ENCODE data around the gene DAGLA. TPM values are rescaled to one million over a fixed set of nuclear protein-coding genes. Genes with fewer than 3 reads are reported as not detected.

The DAGLA gene
- total RNA-seq, 8 experiments from 2014 or later = 2.0 to 5.0 (median 2.6) TPM

- Histone ChIP-seq H3K4me1 (replicated peaks in 1 of 2) (no peaks in the 10 kb centered on the region), H3K27ac (no peak overlapping the region), H3K4me3 (no peak overlapping the region)
- WGBS, 10 experiments = 73% methylated on average over 3 of the region's 15 CpGs; no CpG with 5 or more reads in 9 of the 10 experiments
- no peak for ATAC-seq (replicated peaks in 6 of 8)
- in situ Hi-C loops (cut with MboI; ENCODE audit: low pct_unique_long_range_greater_than_20kb in 2 of 9, low sequenced_read_pairs in 9 of 9, unreplicated experiment in 9 of 9) = loop anchor here in 1 of 9 experiments (25.0 kb wide), 1 partner anchor 277 kb away; no protein-coding TSS in a partner anchor
These were observed 59.2 kb downstream of the DAGLA start for GRCh38 chr11:61739413-61739812.

GRCh38 chr11:61739966-61740365 is 59.8 kb downstream of the DAGLA start:
- no peak overlapping the region for H3K4me3 ChIP-seq
- in situ Hi-C loops (cut with MboI; ENCODE audit: low pct_unique_long_range_greater_than_20kb in 2 of 9, low sequenced_read_pairs in 9 of 9, unreplicated experiment in 9 of 9) = loop anchor here in 1 of 9 experiments (25.0 kb wide), 1 partner anchor 278 kb away; no protein-coding TSS in a partner anchor
- H3K27ac ChIP-seq = no peak overlapping the region
- no peaks in the 10 kb centered on the region for H3K4me1 ChIP-seq (replicated peaks in 1 of 2)
- no peak for ATAC-seq (replicated peaks in 6 of 8)
- WGBS, 10 experiments = 80 to 96% (median 83%) methylated on average over 1 to 4 of the region's 7 CpGs; no CpG with 5 or more reads in 7 of the 10 experiments

- 19 to 90% (median 80%) methylated on average over 1 to 3 of the region's 7 CpGs; no CpG with 5 or more reads in 4 of the 10 experiments for WGBS, 10 experiments
- Histone ChIP-seq H3K4me3 (no peak overlapping the region), H3K4me1 (replicated peaks in 1 of 2) (peaks cover 11 to 15% of the 10 kb centered on the region in 2 donors), H3K27ac (no peak overlapping the region)
- ATAC-seq (replicated peaks in 6 of 8) = peak in 2 of 8 experiments; percentile 52 to 60
- in situ Hi-C loops (cut with MboI; ENCODE audit: low pct_unique_long_range_greater_than_20kb in 2 of 9, low sequenced_read_pairs in 9 of 9, unreplicated experiment in 9 of 9) = loop anchor here in 1 of 9 experiments (25.0 kb wide), 1 partner anchor 280 kb away; no protein-coding TSS in a partner anchor
These were observed 62.2 kb downstream of the DAGLA start for GRCh38 chr11:61742391-61742790.

GRCh38 chr11:61743486-61744095 is 63.4 kb downstream of the DAGLA start:
- Histone ChIP-seq H3K27ac (no peak overlapping the region), H3K4me1 (replicated peaks in 1 of 2) (peaks cover 21 to 27% of the 10 kb centered on the region in 2 donors), H3K4me3 (no peak overlapping the region)
- WGBS, 10 experiments = 91 to 100% methylated on average over 1 to 9 of the region's 42 CpGs; no CpG with 5 or more reads in 8 of the 10 experiments
- ATAC-seq (replicated peaks in 6 of 8) = no peak
- in situ Hi-C loops (cut with MboI; ENCODE audit: low pct_unique_long_range_greater_than_20kb in 2 of 9, low sequenced_read_pairs in 9 of 9, unreplicated experiment in 9 of 9) = loop anchor here in 1 of 9 experiments (25.0 kb wide), 1 partner anchor 281 kb away; no protein-coding TSS in a partner anchor

- Histone ChIP-seq H3K27ac (no peak overlapping the region), H3K4me3 (no peak overlapping the region), H3K4me1 (replicated peaks in 1 of 2) (peaks cover 27 to 33% of the 10 kb centered on the region in 2 donors)
- in situ Hi-C loops (cut with MboI; ENCODE audit: low pct_unique_long_range_greater_than_20kb in 2 of 9, low sequenced_read_pairs in 9 of 9, unreplicated experiment in 9 of 9) = loop anchor here in 1 of 9 experiments (25.0 kb wide), 1 partner anchor 282 kb away; no protein-coding TSS in a partner anchor
- no peak for ATAC-seq (replicated peaks in 6 of 8)
- 60 to 100% (median 100%) methylated on average over 1 to 2 of the region's 20 CpGs; no CpG with 5 or more reads in 5 of the 10 experiments for WGBS, 10 experiments
These were observed 64.0 kb downstream of the DAGLA start for GRCh38 chr11:61744181-61744580.

GRCh38 chr11:61744609-61745156 is 64.5 kb downstream of the DAGLA start:
- no peak for ATAC-seq (replicated peaks in 6 of 8)
- in situ Hi-C loops (cut with MboI; ENCODE audit: low pct_unique_long_range_greater_than_20kb in 2 of 9, low sequenced_read_pairs in 9 of 9, unreplicated experiment in 9 of 9) = loop anchor here in 1 of 9 experiments (25.0 kb wide), 1 partner anchor 282 kb away; no protein-coding TSS in a partner anchor
- H3K4me1 ChIP-seq (replicated peaks in 1 of 2) = peaks cover 32 to 38% of the 10 kb centered on the region in 2 donors
- no peak overlapping the region for H3K27ac ChIP-seq
- 80 to 100% (median 100%) methylated on average over 1 of the region's 10 CpGs; no CpG with 5 or more reads in 7 of the 10 experiments for WGBS, 10 experiments
- no peak overlapping the region for H3K4me3 ChIP-seq

GRCh38 chr11:61745781-61746441 is 65.7 kb downstream of the DAGLA start:
- Histone ChIP-seq H3K4me1 (replicated peaks in 1 of 2) (peaks cover 38 to 45% of the 10 kb centered on the region in 2 donors), H3K4me3 (no peak overlapping the region), H3K27ac (peak overlapping the region in 1 of 2 donors; percentile 71)
- in situ Hi-C loops (cut with MboI; ENCODE audit: low pct_unique_long_range_greater_than_20kb in 2 of 9, low sequenced_read_pairs in 9 of 9, unreplicated experiment in 9 of 9) = loop anchor here in 1 of 9 experiments (25.0 kb wide), 1 partner anchor 284 kb away; no protein-coding TSS in a partner anchor
- peak in 3 of 8 experiments; percentile 19 to 28 (median 25) for ATAC-seq (replicated peaks in 6 of 8)
- WGBS, 10 experiments = 19 to 83% (median 40%) methylated on average over 1 to 6 of the region's 15 CpGs; no CpG with 5 or more reads in 6 of the 10 experiments

- H3K4me3 ChIP-seq = no peak overlapping the region
- in situ Hi-C loops (cut with MboI; ENCODE audit: low pct_unique_long_range_greater_than_20kb in 2 of 9, low sequenced_read_pairs in 9 of 9, unreplicated experiment in 9 of 9) = loop anchor here in 1 of 9 experiments (25.0 kb wide), 1 partner anchor 284 kb away; no protein-coding TSS in a partner anchor
- WGBS, 10 experiments = 80 to 84% (median 83%) methylated on average over 1 to 9 of the region's 19 CpGs; no CpG with 5 or more reads in 7 of the 10 experiments
- peaks cover 38 to 45% of the 10 kb centered on the region in 2 donors for H3K4me1 ChIP-seq (replicated peaks in 1 of 2)
- no peak for ATAC-seq (replicated peaks in 6 of 8)
- H3K27ac ChIP-seq = peak overlapping the region in 1 of 2 donors; percentile 71
These were observed 66.4 kb downstream of the DAGLA start for GRCh38 chr11:61746442-61747191.

GRCh38 chr11:61747192-61747966 is 67.2 kb downstream of the DAGLA start:
- peaks cover 38 to 45% of the 10 kb centered on the region in 2 donors for H3K4me1 ChIP-seq (replicated peaks in 1 of 2)
- ATAC-seq (replicated peaks in 6 of 8) = peak; percentile 48 to 81 (median 67)
- no peak overlapping the region for H3K27ac ChIP-seq
- WGBS, 10 experiments = 0 to 100% (median 71%) methylated on average over 1 to 6 of the region's 19 CpGs; no CpG with 5 or more reads in 3 of the 10 experiments
- in situ Hi-C loops (cut with MboI; ENCODE audit: low pct_unique_long_range_greater_than_20kb in 2 of 9, low sequenced_read_pairs in 9 of 9, unreplicated experiment in 9 of 9) = loop anchor here in 1 of 9 experiments (25.0 kb wide), 1 partner anchor 285 kb away; no protein-coding TSS in a partner anchor
- no peak overlapping the region for H3K4me3 ChIP-seq

GRCh38 chr11:61747967-61748285 is 67.7 kb downstream of the DAGLA start:
- peak in 3 of 8 experiments; percentile 3 to 5 (median 4) for ATAC-seq (replicated peaks in 6 of 8)
- WGBS, 10 experiments = 60% methylated on average over 2 of the region's 3 CpGs; no CpG with 5 or more reads in 9 of the 10 experiments
- Histone ChIP-seq H3K4me1 (replicated peaks in 1 of 2) (peaks cover 38 to 47% of the 10 kb centered on the region in 2 donors), H3K4me3 (no peak overlapping the region), H3K27ac (no peak overlapping the region)
- in situ Hi-C loops (cut with MboI; ENCODE audit: low pct_unique_long_range_greater_than_20kb in 2 of 9, low sequenced_read_pairs in 9 of 9, unreplicated experiment in 9 of 9) = loop anchor here in 1 of 9 experiments (25.0 kb wide), 1 partner anchor 286 kb away; no protein-coding TSS in a partner anchor

- peak overlapping the region; percentile 0 to 73 for H3K27ac ChIP-seq
- in situ Hi-C loops (cut with MboI; ENCODE audit: low pct_unique_long_range_greater_than_20kb in 2 of 9, low sequenced_read_pairs in 9 of 9, unreplicated experiment in 9 of 9) = loop anchor here in 1 of 9 experiments (25.0 kb wide), 1 partner anchor 287 kb away; no protein-coding TSS in a partner anchor
- H3K4me1 ChIP-seq (replicated peaks in 1 of 2) = peaks cover 38 to 61% of the 10 kb centered on the region in 2 donors
- H3K4me3 ChIP-seq = no peak overlapping the region
- peak in 5 of 8 experiments; percentile 20 to 65 (median 58) for ATAC-seq (replicated peaks in 6 of 8)
- WGBS, 10 experiments = 7 to 48% (median 47%) methylated on average over 2 to 8 of the region's 21 CpGs; no CpG with 5 or more reads in 5 of the 10 experiments
These were observed 69.5 kb downstream of the DAGLA start for GRCh38 chr11:61749591-61750217.
